GM21576 (cell line): ENCODE results near the gene PAQR5.
"Not testable (repeated sequence)": the region's sequence is repeated elsewhere in the genome, so short reads cannot be mapped to it uniquely, and the experiment has no call there.

Experiments
- ATAC-seq: cut with Tn5 transposase; IDR thresholded peaks from one replicate; pipeline ENCODE4 v1.9.1; 2021; ENCODE audit warnings: mild to moderate bottlenecking, moderate library complexity; ENCODE audit not compliant: unreplicated experiment

PAQR5 gene

GRCh38 chr15:69415381-69415780, 116.7 kb downstream of the PAQR5 start:
- ATAC-seq: no peak

GRCh38 chr15:69417581-69417980, 118.9 kb downstream of the PAQR5 start:
- ATAC-seq: no peak

- no peak for ATAC-seq
Observed at GRCh38 chr15:69421498-69421897, 122.8 kb downstream of the PAQR5 start.

GRCh38 chr15:69422336-69422895, 123.7 kb downstream of the PAQR5 start:
- no peak for ATAC-seq

GRCh38 chr15:69424001-69424400, 125.3 kb downstream of the PAQR5 start:
- ATAC-seq: no peak

- ATAC-seq: no peak
Observed at GRCh38 chr15:69424748-69425413, 126.2 kb downstream of the PAQR5 start.

- ATAC-seq: no peak
Observed at GRCh38 chr15:69433831-69434230, 135.1 kb downstream of the PAQR5 start.

- no peak for ATAC-seq
Observed at GRCh38 chr15:69434238-69434637, 135.5 kb downstream of the PAQR5 start.

GRCh38 chr15:69434679-69435078, 136.0 kb downstream of the PAQR5 start:
- no peak for ATAC-seq

GRCh38 chr15:69435985-69436384, 137.3 kb downstream of the PAQR5 start:
- no peak for ATAC-seq

GRCh38 chr15:69436951-69437350, 138.2 kb downstream of the PAQR5 start:
- no peak for ATAC-seq

GRCh38 chr15:69439623-69440022, 140.9 kb downstream of the PAQR5 start:
- no peak for ATAC-seq

GRCh38 chr15:69443032-69443611, 144.4 kb downstream of the PAQR5 start:
- ATAC-seq: no peak

- no peak for ATAC-seq
Observed at GRCh38 chr15:69444686-69445085, 146.0 kb downstream of the PAQR5 start.

- no peak for ATAC-seq
Observed at GRCh38 chr15:69446953-69447352, 148.2 kb downstream of the PAQR5 start.

GRCh38 chr15:69450221-69450620, 151.5 kb downstream of the PAQR5 start:
- not testable (repeated sequence) for ATAC-seq

- ATAC-seq: no peak
Observed at GRCh38 chr15:69450968-69451695, 152.4 kb downstream of the PAQR5 start.

- ATAC-seq: peak; percentile 34
Observed at GRCh38 chr15:69451951-69452691, 153.4 kb downstream of the PAQR5 start.

GRCh38 chr15:69452692-69453521, 154.2 kb downstream of the PAQR5 start, which contains the start of gene RPLP1:
Gene RPLP1, plus strand, starts transcription at chr15:69452818. Its CDS starts 131 bp downstream, at chr15:69452949.
- peak; percentile 81 for ATAC-seq

- no peak for ATAC-seq
Observed at GRCh38 chr15:69454953-69455352, 156.2 kb downstream of the PAQR5 start.
